Activated CD8-positive, alpha-beta memory T cell treated with anti-CD3 and anti-CD28 coated beads, Interleukin-2, amount 50 U/mL, for 1 hour (primary cell): Measurements from ENCODE around the gene AFAP1.

Source experiments
- DNase-seq: peaks from one replicate; pipeline ENCODE4 v3.0.0-alpha.2; 2020; ENCODE audit errors: extremely low read depth

Gene AFAP1

DNA sequence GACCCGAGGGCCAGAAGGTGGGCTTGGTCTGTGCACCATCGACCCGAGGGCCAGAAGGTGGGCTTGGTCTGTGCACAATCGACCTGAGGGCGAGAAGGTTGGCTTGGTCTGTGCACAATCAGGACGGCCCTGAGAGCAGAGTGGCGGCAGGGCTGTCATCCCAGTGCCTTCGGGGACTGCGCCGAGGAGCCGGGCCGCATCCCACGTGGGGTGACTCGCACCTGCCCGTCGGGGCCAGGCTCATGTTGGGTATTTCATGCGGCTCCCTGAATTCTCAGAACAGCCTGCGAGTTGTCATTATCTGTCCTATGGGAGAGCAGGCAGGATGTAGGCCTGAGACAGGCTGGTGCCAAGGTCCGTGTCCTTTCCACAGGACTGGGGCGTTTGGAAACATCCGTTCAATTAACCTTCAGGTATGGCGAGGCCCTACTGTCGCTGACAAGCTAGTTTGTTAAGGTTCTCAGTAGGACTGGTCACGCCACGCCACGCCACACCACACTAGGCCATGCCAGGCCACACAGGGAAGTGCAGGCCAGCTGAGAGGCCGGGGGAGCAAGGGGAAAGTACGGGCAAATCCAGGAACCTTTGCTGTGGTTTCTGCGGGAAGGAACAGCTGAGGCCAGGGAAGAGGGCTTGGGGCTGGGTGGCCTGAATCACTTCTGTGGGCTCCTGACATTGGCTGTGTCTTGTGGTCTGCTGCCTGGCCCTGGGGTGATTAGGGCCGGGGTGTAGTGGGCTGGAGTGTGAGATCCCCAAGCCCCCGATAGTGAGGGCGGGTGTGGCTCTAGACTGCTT lies 182.9 kb downstream of the AFAP1 start:
- no peak for DNase-seq

DNA sequence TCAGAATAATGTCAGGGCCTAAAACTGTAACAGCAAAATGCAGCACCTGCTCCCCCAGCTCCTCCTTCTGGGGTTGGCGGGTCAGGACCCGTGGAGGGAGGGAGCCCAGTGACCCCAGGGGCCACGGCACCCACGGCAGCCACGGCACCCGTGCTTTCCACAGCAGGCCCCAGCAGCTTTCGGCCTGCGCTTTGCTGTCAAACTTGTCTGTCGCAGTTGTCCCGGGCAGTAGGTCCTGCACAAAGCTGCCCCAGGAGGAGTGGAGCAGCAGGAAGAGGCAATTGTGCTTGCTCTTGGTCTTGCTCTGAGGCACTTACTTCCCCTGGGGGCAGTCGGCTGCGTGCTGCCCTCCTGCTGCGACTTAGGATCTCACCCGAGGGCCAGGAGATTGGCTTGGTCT lies 183.6 kb downstream of the AFAP1 start:
- no peak for DNase-seq

DNA sequence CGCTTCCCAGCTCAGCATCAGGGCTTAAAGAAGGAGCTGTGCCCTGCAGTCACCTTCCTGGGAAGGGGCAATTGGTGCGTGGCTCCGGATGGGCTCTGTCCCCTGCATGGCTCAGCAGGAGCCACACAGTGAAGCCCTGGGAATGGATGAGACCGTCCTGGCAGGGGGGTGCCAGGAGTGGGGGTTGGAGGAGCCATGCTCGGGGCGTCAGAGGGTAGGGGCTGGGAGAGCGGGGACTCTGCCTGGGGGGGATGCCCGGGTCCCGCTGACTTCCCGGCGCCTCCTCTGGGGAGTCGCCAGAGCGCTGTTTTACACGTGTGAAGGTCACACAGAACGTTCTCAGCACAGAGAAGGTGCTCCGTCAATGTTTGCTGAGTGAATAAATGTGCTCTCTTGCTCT lies 184.1 kb downstream of the AFAP1 start:
- DNase-seq, result no peak

DNA sequence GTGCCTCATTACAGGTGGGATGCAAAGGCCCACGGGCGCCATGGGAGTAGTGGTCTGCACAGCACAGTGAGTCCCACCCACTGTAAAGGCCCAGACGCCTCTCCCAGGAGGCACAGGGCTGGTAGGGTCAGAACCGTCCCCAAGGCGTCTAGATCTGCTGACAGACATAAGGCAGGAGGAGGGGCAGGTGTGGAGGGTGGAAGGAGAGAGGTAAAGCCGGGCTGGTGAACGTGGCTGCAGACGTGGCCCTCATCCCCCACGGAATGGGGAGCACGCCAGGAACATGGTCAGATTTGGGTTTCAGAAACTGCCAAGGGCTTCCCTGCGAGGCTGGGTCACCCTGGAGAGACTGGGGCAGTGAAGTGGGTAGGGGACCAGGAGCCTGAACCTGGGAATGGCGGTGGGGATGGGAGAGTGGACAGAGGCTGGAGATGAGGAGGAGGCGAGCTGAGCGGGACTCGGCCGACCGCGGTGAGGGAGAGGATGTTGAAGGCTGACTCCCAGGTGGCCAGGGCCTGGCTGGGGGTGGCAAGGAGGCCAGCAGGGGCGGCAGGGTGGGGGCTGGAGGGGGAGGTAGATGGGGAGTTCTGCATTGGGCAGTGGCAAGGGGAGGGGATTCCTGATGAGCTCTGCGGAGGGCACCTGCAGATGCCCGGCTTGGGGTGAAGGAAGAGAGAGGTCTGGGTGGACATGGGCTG lies 184.9 kb downstream of the AFAP1 start:
- no peak for DNase-seq

DNA sequence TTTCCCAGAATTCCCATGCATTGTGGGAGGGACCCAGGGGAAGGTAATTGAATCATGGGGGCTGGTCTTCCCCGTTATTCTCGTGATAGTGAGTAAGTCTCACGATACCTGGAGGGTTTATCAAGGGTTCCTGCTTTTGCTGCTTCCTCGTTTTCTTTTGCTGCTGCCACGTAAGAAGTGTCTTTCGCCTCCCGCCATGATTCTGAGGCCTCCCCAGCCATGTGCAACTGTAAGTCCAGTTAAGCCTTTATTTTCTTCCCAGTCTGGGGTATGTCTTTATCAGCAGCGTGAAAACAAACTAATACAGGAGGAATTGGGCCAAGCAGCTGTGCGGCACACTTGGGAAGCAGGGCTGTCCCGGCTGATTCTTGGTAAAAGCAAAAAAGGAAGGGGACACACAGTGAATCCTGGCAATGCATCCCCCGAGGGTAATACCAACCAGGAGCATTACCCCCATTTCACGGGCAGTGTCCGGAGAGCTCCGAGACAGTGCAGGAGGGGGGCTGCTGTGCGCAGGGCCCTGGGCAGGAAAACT lies 185.7 kb downstream of the AFAP1 start:
- DNase-seq, result no peak

DNA sequence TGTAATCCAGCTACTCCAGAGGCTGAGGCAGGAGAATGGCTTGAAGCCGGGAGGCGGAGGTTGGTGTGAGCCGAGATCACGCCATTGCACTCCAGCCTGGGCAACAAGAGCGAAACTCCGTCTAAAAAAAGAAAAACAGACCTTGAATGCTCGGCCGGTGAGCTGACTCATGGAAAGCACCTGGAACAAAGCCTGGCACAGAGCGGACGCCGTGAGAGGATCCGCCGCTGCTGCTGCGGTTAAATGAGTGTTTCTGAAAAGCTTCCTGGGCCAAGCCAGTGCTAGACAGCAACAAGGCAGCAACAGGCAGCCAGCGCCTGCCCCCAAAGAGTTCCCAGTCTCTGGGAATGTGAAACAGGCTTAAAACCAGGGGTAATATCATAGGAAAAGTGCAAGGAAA lies 186.4 kb downstream of the AFAP1 start:
- DNase-seq, result no peak

DNA sequence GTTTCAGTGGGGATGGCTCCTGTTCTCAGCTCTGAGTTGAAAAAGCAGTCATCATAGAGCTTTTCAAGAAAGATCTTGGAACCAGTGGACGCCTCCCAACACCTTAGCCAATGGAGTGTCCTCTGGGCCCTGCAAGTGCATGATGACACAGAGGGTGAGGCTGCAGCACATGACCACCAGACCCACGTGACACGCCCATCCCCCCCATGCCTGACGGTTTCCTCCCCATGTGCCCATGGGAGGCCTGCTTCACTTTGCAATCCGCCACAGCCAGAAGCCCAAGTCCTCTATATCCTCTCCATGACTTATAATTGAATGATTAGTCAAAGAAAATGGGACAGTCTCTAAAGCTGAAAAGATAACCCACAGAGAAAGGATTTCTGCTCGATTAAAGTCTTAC lies 187.0 kb downstream of the AFAP1 start:
- DNase-seq, result no peak

DNA sequence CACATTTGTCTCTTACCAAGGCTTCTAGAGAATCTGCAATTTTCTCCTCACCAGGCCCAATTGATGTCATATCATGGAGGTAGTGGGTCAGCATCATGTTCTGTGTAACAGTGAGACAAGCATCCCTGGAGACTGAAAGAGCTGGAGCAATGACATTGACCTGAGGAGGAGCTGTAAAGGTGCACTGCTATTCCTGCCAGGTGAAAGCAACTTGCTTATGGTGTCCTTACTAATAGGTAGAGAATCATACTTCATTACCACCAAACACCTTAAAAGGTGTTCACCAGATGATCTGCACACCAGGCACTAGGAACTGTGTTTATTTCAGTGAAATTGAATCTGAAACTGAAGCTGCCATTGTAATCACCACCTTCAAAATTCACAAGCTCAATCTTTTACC lies 188.7 kb downstream of the AFAP1 start:
- no peak for DNase-seq

DNA sequence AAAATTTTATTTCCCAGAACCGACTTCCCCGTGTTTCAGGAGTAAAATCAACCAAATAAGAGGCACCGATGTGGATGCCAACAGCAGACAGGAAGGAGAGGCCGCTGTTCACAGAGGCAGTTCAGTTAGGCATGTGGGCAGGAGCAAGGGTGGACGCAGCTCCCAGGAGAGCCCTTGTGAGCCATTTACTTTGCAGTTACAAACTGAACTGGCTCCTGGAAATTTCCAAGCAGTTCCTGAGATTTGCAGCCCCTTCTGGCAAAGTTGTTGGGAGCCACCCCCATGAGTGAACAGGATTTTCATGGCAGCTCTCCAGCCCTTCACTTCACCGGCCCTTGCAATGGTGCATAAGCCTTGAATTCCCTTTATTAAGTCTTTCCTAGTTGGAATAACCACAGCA lies 189.1 kb downstream of the AFAP1 start:
- no peak for DNase-seq

DNA sequence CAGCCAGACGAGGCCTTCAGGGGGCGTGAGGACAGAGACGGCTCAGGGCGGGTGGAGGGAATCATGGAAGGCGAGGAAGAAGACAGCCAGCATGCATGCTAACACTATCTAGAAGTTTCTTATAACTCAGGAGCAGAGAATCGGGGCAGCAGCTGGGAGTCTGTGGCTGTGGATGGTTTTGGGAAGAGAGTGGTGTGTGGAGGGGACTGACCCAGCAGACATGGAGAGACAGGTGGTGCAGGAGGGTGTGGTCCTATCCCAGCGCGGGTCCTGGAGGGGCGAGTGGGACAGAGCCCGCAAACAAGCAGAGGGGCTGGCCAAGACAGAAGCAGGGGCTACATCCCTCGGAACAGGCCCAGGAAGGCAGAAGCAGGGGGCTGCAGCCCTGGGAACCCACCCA lies 192.1 kb downstream of the AFAP1 start:
- no peak for DNase-seq

DNA sequence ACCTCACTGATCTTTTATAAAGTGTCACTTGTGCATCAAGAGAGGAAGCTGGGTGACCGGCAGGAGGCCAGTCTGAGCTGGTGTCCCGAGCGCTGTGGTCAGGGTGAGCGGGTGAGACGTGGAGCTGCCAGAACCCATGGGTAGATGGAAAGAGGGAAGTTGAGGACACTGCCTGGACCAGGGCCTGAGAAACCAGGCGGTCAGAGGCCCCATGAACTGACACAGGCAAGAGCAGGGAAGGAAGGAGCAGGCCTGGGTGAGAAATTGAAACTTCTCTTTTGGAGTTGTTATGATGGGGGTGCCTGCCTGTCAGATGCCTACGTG lies 192.6 kb downstream of the AFAP1 start:
- DNase-seq, result no peak

DNA sequence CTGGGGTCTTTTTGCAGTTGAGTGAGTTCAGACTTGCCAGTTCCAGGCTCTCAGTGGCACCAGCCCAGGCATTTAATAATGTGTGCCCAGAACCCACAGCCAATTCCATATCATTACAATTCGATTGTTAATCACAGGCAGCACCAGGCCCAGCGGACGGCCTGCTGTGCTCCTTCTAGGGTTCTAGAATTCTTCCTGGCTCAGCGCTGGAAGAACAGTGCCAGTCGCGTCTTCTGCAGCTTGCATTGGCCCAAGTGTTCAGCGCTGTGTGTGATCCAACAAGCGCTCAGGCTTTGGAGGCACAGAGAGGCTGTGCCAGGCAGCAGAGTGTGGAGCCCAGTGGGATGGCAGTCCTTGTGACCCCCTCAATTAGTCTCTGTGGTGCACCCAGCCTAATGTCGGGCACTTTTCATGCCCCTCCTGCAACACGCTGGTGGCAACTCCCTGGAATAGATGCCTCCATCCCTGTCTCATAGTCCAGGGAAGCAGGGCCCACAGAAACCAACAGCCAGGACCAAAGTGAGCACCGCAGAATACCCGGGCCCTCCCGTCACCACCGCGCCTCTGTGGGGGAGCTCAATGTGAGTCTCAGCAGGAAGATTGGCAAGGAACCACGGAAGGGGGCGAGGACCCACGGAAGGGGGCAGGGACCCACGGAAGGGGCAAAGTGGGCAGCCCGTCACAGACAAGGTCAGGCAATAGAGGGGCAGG lies 193.2 kb downstream of the AFAP1 start:
- no peak for DNase-seq

DNA sequence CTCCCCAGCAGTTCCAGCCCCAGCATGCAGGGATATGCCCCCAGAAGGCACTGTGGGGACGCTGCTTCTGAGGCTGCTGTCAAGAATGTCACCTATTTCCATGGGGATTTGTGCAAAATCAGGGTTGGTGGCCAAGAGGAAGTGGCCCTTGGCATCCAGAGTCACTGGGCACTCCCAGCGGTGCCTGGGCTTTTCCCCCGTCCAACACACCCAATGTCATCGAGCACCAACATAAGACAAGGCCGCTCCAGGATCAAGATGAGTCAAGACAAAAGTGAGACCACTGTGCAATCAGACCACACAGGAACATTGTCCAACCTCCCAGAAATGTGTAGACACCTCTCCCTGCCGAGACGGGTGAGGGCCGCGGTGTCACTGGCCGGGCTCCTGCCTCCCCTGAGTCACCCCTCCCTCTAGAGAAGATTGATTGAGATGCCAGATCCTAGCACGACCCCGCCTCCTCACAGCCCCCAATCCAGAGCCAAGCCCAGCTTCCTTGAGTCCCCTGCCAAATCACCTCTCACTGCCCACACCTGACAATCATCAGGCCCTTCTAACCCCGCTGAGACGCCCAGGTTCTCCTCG lies 194.3 kb downstream of the AFAP1 start:
- DNase-seq, result no peak

DNA sequence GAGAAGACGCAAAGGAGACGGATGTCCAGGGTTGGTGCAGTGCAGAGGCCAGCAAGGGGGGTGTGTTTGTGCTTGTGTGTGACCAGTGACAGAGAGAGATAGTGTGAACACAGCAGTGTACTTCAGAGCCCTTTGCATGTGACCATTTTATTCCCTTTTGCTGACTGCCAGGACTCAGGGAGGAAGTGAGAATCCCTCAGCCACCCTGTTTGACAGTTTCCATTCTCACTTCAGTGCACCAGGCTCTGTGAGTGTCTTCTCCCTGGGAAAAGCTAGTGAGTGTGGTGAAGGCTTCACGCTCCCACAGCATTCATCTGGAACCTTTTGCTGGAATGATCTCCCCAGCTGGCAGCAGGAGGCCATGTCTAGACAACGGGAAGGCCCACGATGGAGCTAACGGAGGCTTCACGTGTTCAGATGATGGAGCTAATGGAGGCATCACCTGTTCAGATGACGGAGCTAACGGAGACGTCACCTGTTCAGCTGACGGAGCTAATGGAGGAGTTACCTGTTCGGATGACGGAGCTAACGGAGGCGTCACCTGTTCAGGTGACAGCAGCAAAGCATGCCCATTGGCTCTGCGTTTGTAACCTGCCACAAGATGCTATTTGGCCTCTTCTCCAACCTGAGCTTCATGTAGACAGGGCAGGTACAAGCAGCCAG lies 195.4 kb downstream of the AFAP1 start:
- DNase-seq, result no peak

DNA sequence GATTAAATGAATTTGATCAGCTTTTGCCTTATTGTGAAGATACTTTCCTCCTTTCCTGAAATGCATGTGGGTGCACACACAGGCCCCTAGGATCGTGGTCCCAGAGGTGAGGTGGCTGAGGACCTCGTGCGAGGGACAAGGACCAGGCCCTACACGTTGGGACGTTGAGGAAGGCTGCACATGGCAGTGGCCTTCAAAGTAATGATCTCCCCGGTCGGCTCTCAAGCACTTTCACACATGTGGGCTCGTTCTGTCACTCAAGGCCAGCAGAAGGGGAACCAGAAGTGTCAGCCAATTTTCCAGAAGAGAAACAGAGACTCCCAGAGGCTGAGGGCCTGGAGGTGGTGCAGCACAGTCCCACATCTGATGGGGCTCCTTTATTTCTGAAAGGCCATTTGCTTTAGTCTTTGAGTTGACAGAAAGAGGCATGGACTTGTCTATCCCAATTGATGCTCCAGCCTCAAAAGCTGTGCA lies 196.8 kb downstream of the AFAP1 start:
- DNase-seq, result no peak

DNA sequence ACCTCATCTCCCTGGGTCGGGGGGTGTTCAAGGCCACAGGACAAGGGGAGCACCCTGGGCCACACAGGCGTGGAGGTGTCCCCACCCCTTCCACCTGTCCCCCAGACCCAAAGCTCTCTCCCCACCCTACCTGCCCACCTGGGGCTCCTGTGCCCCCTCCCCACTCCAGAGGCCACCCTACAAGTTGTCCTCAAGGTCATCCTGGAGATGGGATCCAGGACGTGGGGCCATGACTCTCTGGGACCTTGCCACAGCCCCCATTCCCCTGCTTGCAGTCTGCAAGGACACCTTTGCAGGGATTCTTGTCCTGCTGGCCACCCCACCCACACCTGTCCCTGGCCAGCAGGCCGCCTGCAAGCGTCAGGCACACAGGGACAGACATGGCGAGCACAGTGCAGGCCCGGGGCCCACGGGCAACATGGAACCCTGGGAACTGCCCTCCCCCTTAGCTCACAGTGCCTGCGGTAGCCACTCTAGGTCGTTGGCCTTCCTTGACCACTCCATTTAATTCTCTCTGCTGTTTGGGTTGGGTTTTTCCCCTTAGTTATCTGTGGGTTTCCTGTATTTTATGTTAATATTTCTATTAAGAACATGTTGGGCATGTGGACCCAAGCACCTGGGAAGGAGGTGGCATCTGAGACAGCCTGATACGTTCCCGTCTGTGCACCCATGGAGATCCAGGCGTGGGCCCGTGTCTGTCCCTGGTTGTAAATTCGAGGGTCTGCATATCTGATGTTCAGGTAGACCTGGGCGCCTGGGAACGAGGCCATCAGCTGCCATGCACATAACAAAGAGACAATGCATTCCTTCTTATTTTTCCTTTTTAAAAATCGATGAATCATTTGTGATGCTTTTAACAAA lies 197.5 kb downstream of the AFAP1 start:
- DNase-seq, result no peak

DNA sequence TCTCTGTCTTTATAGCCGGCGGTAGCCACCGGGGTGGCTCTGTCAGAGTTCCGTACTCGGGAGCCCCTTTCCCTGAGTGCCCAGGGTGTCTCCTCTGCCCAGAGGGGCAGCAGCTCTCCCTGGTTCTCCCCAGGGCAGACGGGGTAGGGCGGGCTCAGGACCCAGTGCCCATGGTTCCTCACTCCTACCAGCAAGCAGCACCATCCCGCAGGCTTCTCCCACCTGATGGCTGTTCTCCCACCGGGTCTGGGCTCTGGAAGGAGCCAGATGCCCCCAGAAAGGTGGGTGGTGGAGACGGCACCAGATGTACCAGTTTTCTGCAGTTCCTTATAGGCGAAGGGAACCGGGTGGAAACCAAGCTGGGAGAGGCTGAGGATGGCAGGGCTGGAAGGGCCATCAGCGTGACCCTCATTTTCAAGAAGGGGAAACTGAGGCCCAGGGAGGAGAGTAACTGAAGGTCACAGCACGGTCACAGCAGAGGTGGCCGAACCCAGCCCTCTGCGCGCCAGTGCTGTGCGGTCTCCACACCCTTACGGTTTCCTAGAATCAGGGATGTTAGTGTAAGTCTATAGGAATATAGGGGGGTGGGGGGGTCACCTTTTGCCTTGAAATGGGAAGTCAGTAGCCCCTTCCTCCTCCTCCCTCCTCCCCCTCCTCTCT lies 198.7 kb downstream of the AFAP1 start:
- no peak for DNase-seq

DNA sequence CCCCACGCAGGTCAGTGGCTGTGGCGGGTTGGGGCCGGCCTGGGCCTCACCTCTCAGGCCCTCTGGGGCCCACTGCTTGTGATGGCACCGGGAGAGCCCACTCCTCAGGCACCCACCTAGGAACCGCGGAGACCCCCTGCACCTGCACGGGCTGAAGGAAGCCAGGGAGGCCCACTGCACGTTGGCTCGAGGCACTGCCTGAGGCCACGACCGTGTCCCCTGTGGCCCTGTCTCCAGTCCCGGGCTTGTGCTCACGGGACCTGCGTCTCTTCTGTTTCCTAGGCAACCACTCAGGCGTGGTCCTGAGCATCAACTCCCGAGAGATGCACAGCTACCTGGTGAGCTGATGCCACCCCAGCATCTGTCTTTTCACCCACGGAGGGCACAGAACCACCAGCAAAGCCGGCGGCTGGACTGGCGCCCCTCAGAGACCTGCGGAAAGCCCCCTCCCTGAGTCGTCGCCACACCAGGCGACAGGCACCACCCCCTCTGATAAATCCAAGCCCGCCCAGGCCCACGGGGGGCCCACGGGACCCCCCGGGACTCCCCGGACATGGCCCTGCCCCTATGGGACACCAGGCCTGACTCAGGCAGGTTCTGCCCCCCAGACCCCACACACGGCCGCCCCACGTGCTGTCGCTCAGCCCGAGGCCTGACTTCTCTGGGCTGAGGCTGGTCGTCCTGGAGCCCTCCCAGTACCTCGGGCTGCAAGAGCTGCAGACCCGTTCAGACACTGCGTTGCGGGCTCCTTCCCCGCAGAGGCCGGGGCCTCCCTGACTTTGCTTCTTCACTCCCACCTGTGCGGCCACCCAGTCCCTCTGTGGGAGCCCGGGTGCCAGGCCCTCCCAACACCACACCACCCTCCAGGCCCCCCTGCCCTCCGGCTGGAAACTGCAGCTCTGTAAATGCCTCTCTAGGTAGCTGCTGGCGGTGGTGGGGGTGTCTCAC lies 199.5 kb downstream of the AFAP1 start:
- DNase-seq, result no peak
